Endothelial cell of umbilical vein (primary cell): ENCODE measurements around the gene VSIR.

ENCODE experiments used
- CTCF ChIP-seq, 2 donors: IDR thresholded peaks; 1 replicate in 1 of 2; 2 replicates in 1 of 2; pipeline ENCODE4 v1.5.1; 2011; ENCODE audit warnings: low read length in 2 of 2, mild to moderate bottlenecking in 2 of 2, moderate library complexity in 2 of 2, control low read depth in 1 of 2, inconsistent platforms in 1 of 2, low read depth in 1 of 2; ENCODE audit not compliant: insufficient read depth in 1 of 2; ENCODE audit errors: extremely low read depth in 1 of 2
- EZH2 ChIP-seq: IDR thresholded peaks from 2 replicates; pipeline ENCODE4 v1.6.1; 2012; ENCODE audit warnings: borderline replicate concordance, low read depth, mild to moderate bottlenecking, moderate library complexity, low read length, inconsistent platforms; ENCODE audit not compliant: severe bottlenecking
- GATA2 ChIP-seq: IDR thresholded peaks from 2 replicates; pipeline ENCODE4 v1.7.0; 2011; ENCODE audit warnings: low read depth, mild to moderate bottlenecking, moderate library complexity, mixed read lengths, low read length; ENCODE audit not compliant: insufficient read length, insufficient read depth
- JUN ChIP-seq: IDR thresholded peaks from 2 replicates; pipeline ENCODE4 v1.6.1; 2011; ENCODE audit warnings: borderline replicate concordance, low read depth; ENCODE audit not compliant: insufficient read length, insufficient read depth
- MAX ChIP-seq: IDR thresholded peaks from 2 replicates; pipeline ENCODE4 v1.6.1; 2011; ENCODE audit not compliant: insufficient read depth, insufficient read length
- POLR2A ChIP-seq: IDR thresholded peaks from 2 replicates; pipeline ENCODE4 v1.6.1; 2012; ENCODE audit warnings: low read depth, mild to moderate bottlenecking, control low read depth, low read length
- POLR2AphosphoS5 ChIP-seq: IDR thresholded peaks from 2 replicates; pipeline ENCODE4 v1.6.1; 2012; ENCODE audit warnings: low read depth, mild to moderate bottlenecking, control low read depth, low read length, moderate library complexity; ENCODE audit not compliant: insufficient read depth

GRCh38 chr10:71761105-71761511 lies 12.2 kb downstream of the VSIR start:
- TF ChIP-seq CTCF (IDR thresholded peaks at IDR 0.05; ENCODE audit: extremely low read depth in 1 of 2, insufficient read depth in 1 of 2, low read depth in 1 of 2, low read length in 2 of 2) = no peak
- TF ChIP-seq POLR2A = no peak
- no peak for TF ChIP-seq GATA2
- TF ChIP-seq JUN = no peak
- no peak for TF ChIP-seq EZH2
- no peak for TF ChIP-seq POLR2AphosphoS5
- TF ChIP-seq MAX = no peak
